Measurements from ENCODE around the gene CBLB.

- TF ChIP-seq RCOR1 (IDR thresholded peaks at IDR 0.05; ENCODE audit: low read depth, low read length): no peak
- TF ChIP-seq CHD2 (IDR thresholded peaks at IDR 0.05; ENCODE audit: low read length, partially characterized antibody): no peak
- no peak for TF ChIP-seq NPAS2 (CRISPR knock-in tag; IDR thresholded peaks at IDR 0.05; ENCODE audit: borderline replicate concordance)
- TF ChIP-seq, protein P1, sequence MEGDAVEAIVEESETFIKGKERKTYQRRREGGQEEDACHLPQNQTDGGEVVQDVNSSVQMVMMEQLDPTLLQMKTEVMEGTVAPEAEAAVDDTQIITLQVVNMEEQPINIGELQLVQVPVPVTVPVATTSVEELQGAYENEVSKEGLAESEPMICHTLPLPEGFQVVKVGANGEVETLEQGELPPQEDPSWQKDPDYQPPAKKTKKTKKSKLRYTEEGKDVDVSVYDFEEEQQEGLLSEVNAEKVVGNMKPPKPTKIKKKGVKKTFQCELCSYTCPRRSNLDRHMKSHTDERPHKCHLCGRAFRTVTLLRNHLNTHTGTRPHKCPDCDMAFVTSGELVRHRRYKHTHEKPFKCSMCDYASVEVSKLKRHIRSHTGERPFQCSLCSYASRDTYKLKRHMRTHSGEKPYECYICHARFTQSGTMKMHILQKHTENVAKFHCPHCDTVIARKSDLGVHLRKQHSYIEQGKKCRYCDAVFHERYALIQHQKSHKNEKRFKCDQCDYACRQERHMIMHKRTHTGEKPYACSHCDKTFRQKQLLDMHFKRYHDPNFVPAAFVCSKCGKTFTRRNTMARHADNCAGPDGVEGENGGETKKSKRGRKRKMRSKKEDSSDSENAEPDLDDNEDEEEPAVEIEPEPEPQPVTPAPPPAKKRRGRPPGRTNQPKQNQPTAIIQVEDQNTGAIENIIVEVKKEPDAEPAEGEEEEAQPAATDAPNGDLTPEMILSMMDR (IDR thresholded peaks at IDR 0.05): no peak
- TF ChIP-seq HOXA7 (CRISPR knock-in tag; IDR thresholded peaks at IDR 0.05): no peak
- TF ChIP-seq POLR2A (IDR thresholded peaks at IDR 0.05; ENCODE audit: low read length): no peak
These were observed 137.9 kb downstream of the CBLB start for GRCh38 chr3:105730801-105731354.

All from A549 (cell line).